ENCODE data around the gene MRPS18A. TPM values are rescaled to one million over a fixed set of nuclear protein-coding genes. Genes with fewer than 3 reads are reported as not detected.

MRPS18A gene
- total and polyA plus RNA-seq, 2 of the 13 experiments (the other 11 are each of a cell fraction or from before 2014, with no cell fraction given) = 87.8 to 89.1 TPM

DNA sequence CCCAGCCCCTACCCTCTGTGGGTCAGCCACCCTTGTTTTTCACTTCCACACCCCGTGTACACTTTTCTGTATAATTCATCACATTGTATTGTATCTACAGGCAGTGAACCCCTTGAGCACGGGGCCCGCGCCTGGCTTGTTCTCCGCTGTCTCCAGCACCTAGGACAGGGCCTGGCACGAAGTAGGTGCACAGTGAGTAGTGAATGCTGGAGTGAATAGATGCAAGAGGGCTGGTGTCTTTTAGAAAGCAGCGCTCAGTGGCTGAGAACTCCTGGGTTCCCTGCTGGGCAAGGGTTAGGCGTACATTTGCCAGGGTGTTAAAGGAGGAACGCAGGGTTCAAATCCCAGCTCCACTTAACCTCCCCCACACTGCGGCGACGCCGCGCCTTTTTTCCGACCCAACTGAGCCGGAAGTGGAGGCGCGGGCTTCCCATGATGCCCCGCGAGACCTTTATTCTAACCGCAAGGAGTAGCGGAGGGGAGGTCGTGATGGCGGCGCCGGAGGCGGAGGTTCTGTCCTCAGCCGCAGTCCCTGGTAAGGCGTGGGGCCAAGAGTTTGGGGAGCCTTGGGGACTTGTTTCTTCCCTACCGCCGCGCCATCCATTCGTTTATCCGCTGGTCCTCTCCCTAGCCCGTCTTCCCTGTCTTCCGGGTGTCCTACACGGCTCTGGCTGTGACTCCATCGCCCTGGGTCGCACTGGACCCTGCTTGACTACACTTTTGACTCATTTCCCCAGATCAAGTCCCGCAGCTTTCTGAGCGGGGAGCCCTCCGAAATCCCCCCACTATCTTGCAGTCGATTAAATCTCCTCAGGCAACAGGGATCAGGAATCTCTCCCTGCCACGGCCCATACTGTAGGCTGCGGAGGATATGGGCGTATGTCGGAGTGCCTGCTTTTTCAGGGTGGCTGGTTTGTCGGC lies 51.9 kb downstream of the MRPS18A start, which contains the start of gene MAD2L1BP (continued):
- TF ChIP-seq, protein P1, sequence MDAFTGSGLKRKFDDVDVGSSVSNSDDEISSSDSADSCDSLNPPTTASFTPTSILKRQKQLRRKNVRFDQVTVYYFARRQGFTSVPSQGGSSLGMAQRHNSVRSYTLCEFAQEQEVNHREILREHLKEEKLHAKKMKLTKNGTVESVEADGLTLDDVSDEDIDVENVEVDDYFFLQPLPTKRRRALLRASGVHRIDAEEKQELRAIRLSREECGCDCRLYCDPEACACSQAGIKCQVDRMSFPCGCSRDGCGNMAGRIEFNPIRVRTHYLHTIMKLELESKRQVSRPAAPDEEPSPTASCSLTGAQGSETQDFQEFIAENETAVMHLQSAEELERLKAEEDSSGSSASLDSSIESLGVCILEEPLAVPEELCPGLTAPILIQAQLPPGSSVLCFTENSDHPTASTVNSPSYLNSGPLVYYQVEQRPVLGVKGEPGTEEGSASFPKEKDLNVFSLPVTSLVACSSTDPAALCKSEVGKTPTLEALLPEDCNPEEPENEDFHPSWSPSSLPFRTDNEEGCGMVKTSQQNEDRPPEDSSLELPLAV (CRISPR knock-in tag; conservative IDR thresholded peaks at IDR 0.05; ENCODE audit: low read depth) = no peak
- peak; percentile 96 for TF ChIP-seq TAF1 (CRISPR knock-in tag; IDR thresholded peaks at IDR 0.05)
- no peak for TF ChIP-seq SP1 (IDR thresholded peaks at IDR 0.05)
- peak; percentile 25; the same call in 1 of the 2 replicates for TF ChIP-seq SP1 (CRISPR knock-in tag; IDR thresholded peaks at IDR 0.05)
- no peak for TF ChIP-seq ATF7 (IDR thresholded peaks at IDR 0.05)
- peak; percentile 47; the same call in 1 of the 2 replicates for TF ChIP-seq ATF7 (CRISPR knock-in tag; IDR thresholded peaks at IDR 0.05)
- peak; percentile 91 for TF ChIP-seq KMT2A (CRISPR knock-in tag; IDR thresholded peaks at IDR 0.05)
- TF ChIP-seq ZFYVE20 (CRISPR knock-in tag; IDR thresholded peaks at IDR 0.05; ENCODE audit: borderline replicate concordance, low read depth) = no peak
- TF ChIP-seq, protein P2, sequence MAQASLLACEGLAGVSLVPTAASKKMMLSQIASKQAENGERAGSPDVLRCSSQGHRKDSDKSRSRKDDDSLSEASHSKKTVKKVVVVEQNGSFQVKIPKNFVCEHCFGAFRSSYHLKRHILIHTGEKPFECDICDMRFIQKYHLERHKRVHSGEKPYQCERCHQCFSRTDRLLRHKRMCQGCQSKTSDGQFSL (CRISPR knock-in tag; IDR thresholded peaks at IDR 0.05) = peak; percentile 90
- TF ChIP-seq, protein P3, sequence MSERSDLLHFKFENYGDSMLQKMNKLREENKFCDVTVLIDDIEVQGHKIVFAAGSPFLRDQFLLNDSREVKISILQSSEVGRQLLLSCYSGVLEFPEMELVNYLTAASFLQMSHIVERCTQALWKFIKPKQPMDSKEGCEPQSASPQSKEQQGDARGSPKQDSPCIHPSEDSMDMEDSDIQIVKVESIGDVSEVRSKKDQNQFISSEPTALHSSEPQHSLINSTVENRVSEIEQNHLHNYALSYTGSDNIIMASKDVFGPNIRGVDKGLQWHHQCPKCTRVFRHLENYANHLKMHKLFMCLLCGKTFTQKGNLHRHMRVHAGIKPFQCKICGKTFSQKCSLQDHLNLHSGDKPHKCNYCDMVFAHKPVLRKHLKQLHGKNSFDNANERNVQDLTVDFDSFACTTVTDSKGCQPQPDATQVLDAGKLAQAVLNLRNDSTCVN (CRISPR knock-in tag; IDR thresholded peaks at IDR 0.05; ENCODE audit: borderline replicate concordance) = peak; percentile 69; the same call in 1 of the 2 replicates
- TF ChIP-seq, protein P4, sequence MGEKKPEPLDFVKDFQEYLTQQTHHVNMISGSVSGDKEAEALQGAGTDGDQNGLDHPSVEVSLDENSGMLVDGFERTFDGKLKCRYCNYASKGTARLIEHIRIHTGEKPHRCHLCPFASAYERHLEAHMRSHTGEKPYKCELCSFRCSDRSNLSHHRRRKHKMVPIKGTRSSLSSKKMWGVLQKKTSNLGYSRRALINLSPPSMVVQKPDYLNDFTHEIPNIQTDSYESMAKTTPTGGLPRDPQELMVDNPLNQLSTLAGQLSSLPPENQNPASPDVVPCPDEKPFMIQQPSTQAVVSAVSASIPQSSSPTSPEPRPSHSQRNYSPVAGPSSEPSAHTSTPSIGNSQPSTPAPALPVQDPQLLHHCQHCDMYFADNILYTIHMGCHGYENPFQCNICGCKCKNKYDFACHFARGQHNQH (CRISPR knock-in tag; IDR thresholded peaks at IDR 0.05) = peak; percentile 88; the same call in 1 of the 2 replicates
- TF ChIP-seq ZNF547 (CRISPR knock-in tag; IDR thresholded peaks at IDR 0.05) = peak; percentile 94
- TF ChIP-seq ZNF782 (CRISPR knock-in tag; IDR thresholded peaks at IDR 0.05; ENCODE audit: borderline replicate concordance) = peak; percentile 72; the same call in 1 of the 2 replicates
- no peak for TF ChIP-seq FOXJ3 (CRISPR knock-in tag; IDR thresholded peaks at IDR 0.05; ENCODE audit: borderline replicate concordance)
- no peak for TF ChIP-seq FOXP1 (IDR thresholded peaks at IDR 0.05)
- TF ChIP-seq FOXP1 (CRISPR knock-in tag; IDR thresholded peaks at IDR 0.05) = no peak
- peak; percentile 90 for TF ChIP-seq ZFP90 (CRISPR knock-in tag; IDR thresholded peaks at IDR 0.05; ENCODE audit: borderline replicate concordance)
- TF ChIP-seq, protein P5, sequence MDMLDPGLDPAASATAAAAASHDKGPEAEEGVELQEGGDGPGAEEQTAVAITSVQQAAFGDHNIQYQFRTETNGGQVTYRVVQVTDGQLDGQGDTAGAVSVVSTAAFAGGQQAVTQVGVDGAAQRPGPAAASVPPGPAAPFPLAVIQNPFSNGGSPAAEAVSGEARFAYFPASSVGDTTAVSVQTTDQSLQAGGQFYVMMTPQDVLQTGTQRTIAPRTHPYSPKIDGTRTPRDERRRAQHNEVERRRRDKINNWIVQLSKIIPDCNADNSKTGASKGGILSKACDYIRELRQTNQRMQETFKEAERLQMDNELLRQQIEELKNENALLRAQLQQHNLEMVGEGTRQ (IDR thresholded peaks at IDR 0.05; ENCODE audit: low read depth, low read length) = no peak
- TF ChIP-seq, protein P5 (CRISPR knock-in tag; IDR thresholded peaks at IDR 0.05; ENCODE audit: borderline replicate concordance) = no peak
- 0 out of 2 replicates have a peak, but pooled peaks have one; percentile 71 for TF ChIP-seq ZNF850 (CRISPR knock-in tag; conservative IDR thresholded peaks at IDR 0.05)
- TF ChIP-seq, protein P6, sequence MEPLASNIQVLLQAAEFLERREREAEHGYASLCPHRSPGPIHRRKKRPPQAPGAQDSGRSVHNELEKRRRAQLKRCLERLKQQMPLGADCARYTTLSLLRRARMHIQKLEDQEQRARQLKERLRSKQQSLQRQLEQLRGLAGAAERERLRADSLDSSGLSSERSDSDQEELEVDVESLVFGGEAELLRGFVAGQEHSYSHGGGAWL (CRISPR knock-in tag; IDR thresholded peaks at IDR 0.05) = peak; percentile 81
- no peak for TF ChIP-seq RFX5 (IDR thresholded peaks at IDR 0.05; ENCODE audit: low read depth, low read length)
- peak; percentile 80 for TF ChIP-seq ZBTB7B (CRISPR knock-in tag; IDR thresholded peaks at IDR 0.05)
- 0 out of 2 replicates have a peak, but pooled peaks have one; percentile 36 for TF ChIP-seq TP53 (CRISPR knock-in tag; conservative IDR thresholded peaks at IDR 0.05)

Measured in HepG2 (cell line).